Measurements from ENCODE around the gene CSF1. TPM values are rescaled to one million over a fixed set of nuclear protein-coding genes. Genes with fewer than 3 reads are reported as not detected.
"Not testable (repeated sequence)": the region's sequence is repeated elsewhere in the genome, so short reads cannot be mapped to it uniquely, and the experiment has no call there.

Gene CSF1
- total RNA-seq, 2 donors from 2014 or later = 9.5 to 20.2 TPM

DNA sequence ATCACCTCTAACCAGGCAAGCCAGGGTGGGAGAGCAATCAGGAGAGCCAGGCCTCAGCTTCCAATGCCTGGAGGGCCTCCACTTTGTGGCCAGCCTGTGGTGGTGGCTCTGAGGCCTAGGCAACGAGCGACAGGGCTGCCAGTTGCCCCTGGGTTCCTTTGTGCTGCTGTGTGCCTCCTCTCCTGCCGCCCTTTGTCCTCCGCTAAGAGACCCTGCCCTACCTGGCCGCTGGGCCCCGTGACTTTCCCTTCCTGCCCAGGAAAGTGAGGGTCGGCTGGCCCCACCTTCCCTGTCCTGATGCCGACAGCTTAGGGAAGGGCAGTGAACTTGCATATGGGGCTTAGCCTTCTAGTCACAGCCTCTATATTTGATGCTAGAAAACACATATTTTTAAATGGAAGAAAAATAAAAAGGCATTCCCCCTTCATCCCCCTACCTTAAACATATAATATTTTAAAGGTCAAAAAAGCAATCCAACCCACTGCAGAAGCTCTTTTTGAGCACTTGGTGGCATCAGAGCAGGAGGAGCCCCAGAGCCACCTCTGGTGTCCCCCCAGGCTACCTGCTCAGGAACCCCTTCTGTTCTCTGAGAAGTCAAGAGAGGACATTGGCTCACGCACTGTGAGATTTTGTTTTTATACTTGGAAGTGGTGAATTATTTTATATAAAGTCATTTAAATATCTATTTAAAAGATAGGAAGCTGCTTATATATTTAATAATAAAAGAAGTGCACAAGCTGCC, 19.8 kb downstream of the CSF1 start:
- no peak for DNase-seq
- no peak for ATAC-seq
- intact Hi-C loops (cut with DNase I, micrococcal nuclease) = no loop called here

DNA sequence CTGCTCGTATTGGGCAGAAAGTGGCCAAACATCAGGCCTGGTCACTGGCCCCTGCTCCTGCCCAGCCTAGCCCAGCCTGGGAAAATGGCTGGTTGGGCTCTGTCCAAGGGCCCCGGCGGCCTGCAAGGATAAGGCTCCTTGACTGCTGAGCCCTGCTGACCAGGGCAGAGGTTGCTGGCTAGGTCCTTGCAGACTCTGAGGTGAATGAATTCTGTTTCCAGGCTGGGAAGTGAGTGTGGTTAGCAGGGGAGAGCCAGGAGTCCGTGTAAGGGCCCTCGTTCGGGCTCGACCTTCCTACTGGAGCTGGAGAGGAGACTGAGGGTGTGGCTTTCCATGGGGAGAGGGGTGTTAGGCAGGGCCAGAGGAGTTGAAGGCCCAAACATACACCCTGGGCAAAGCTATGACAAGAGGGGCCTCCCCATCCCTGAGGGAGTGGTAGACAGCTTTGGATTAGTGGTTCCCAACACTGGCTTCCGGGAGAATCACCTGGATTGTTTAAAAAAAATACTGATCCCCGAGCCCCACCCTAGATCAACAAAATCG, 20.6 kb downstream of the CSF1 start:
- intact Hi-C loops (cut with DNase I, micrococcal nuclease) = no loop called here
- ATAC-seq = peak; percentile 50
- peak; percentile 73 to 78 for DNase-seq

DNA sequence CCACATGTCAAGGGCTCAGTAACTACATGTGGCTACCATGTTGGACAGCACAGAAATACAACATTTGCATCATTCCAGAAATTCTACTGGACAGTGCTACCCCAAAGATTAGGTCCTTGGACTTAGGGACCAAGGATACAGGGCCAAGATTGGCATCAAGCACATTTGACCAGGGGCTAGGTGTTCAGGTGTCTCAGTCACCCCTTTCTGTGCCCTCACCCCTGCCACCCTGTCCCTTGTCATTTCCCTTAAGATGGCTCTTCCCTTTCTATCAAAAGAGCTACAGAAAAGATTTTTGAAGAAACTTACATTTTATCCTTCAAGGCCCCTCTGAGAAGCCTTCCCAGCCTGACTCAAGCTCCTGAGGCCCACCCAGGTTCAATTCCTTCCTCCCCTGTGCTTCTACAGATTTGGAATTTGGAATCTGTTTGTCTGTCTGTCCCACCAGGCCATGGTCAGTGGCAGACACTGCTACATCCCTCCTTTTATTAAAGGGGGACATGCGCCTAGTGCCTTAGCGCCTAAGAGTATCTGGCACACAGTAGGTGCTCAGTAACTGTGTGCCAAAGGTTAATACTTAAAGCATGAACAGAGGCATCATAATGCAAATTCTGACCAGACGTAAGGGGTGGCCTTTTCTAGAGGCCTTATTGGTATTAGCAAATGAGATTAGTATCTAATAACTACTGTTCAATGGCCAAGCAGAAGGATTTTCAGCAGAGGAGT, 21.4 kb downstream of the CSF1 start:
- DNase-seq = no peak
- intact Hi-C loops (cut with DNase I, micrococcal nuclease) = no loop called here
- no peak for ATAC-seq

DNA sequence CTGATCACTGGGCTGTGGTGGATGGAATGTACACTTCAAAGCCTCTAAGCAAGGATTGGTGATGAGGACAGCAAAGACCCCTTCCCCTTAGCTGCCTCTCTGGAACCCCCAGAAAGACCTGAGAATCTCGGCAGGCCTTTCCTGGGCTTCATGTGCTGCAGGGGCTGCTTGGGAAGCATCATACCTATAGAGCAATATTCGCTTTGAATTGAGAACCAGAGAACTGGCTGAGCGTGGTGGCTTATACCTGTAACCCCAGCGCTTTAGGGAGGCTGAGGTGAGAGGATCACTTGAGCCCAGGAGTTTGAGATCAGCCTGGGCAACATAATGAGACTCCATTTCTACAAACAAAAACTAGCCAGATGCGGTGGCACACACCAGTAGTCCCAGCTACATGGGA, 22.0 kb downstream of the CSF1 start:
- no peak for DNase-seq
- intact Hi-C loops (cut with DNase I, micrococcal nuclease) = no loop called here
- ATAC-seq = no peak

DNA sequence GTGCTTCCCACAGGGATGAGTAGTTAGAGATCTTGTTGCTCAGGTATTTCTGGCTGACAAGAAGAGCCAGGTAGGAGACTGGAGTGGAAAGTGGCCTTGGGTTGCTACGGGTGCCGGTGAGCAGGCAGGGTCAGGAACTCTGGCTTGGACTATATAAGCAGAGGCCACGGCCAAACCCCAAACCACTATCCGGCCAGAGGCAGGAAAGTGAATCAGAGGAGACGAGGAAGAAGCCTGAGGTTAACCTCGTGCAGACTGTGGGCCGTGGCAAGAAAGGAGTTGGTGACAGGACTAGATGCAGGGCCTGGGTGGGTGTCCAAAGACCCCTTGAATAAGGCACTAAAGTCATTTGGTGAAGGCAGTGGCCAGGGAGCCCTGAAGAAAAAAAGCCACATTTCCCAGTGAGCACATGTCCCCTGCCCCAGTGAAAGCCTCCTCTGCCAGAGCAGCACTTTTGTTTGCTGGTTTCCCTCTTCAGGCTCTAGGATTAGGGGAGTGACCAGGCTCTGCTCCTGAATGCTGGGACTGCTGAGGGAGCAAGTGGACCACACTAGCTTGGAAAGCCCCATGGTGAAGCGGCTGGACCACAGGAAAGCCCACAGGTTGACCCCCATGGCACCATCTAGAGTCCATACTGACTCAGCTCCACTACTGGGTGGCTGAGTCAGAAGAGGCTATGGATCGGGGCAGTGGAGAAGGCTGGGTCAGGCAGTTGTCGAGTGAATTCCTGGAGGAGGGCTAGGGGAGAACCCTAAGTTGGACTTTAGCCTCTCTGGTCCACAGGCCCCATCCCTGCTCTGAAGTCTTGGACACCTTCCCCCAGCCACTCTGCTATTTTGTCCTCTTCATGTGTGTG, 23.4 kb downstream of the CSF1 start:
- ATAC-seq = peak; percentile 20

DNA sequence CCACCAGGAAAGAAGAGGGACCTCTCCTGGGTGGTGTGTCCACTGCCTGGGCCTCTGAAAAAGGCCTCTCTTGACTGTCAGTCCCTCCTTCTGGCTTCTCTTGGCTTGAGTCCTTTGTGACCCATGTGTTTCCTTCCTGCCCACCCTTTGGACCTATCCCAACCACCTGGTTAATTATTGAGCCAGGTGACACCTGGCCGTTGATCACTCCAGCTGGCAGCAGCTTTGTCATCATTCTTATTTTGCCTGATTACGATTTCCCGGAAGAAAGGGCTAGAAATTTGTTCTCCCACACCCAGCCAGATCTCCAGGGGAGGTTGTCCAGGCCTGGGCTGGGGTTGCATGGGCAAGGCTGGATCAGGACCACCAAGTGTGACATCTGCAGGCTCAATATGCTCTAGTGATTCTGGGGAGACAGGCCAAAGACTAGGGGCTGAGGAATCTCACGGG, 24.8 kb downstream of the CSF1 start:
- ATAC-seq = peak; percentile 92
- DNase-seq = peak; percentile 67 to 81

More for the DNA sequence above, 23.4 kb downstream of the CSF1 start:
- intact Hi-C loops (cut with DNase I, micrococcal nuclease) = no loop called here
- peak in 1 of 2 donors; percentile 31 for DNase-seq

DNA sequence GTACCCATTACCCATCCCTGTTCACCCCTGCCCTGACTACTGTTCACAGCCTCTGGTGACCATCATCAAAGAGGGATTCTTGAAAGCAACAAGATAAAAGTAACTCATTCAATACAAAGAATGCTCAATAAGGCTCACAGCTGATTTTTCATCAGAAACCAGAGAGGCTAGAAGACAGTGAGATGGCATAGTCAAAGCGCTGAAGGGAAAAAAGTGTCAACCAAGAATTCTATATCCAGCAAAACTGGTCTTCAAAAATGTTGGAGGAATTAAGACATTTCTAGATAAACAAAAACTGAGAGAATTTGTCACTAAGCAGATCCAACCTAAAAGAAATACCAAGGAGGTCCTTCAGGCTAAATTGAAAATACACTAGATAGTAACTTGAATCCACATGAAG, 27.1 kb downstream of the CSF1 start:
- DNase-seq (no peak), ATAC-seq (no peak)
- intact Hi-C loops (cut with DNase I, micrococcal nuclease) = no loop called here

More for the DNA sequence above, 24.8 kb downstream of the CSF1 start:
- intact Hi-C loops (cut with DNase I, micrococcal nuclease) = no loop called here

DNA sequence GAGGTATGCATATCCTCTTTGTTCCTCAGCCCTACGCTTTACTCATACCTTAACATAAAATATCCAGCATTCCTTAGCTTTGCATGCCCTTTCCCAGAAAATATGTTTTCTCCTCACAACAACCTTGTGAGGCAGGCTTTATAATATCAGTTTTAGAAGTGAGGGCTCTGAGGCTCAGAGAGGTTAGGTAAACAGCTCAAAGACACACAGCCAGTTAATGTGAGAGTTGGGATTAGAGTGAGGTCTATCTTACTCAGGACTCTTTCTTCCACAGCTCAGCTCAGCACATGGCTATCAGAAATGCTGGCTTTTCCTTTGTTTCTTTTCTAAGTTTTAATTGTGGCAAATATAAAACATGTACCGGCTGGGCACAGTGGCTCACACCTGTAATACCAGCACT, 27.9 kb downstream of the CSF1 start:
- no peak for ATAC-seq

DNA sequence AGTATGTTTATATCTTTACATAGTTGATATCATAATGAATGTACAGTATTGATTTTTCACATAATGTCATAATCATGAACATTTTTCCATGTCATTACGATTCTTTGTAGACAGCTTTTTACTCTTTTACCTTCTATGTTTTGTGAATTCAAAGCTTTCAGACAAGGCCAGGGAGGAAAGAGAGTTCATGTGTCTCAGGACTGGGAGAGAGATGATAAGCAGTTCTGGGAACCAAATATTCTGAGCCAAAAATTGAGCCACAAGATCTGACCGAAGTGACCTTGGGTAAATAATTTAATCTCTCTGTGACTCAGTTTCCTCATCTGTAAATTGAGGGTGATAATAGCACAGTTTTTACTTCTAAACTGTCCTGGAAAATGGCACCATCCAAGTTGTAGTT, 31.8 kb downstream of the CSF1 start:
- intact Hi-C loops (cut with DNase I, micrococcal nuclease) = no loop called here
- no peak for DNase-seq

More for the DNA sequence above, 27.9 kb downstream of the CSF1 start:
- no peak for DNase-seq
- intact Hi-C loops (cut with DNase I, micrococcal nuclease) = no loop called here

DNA sequence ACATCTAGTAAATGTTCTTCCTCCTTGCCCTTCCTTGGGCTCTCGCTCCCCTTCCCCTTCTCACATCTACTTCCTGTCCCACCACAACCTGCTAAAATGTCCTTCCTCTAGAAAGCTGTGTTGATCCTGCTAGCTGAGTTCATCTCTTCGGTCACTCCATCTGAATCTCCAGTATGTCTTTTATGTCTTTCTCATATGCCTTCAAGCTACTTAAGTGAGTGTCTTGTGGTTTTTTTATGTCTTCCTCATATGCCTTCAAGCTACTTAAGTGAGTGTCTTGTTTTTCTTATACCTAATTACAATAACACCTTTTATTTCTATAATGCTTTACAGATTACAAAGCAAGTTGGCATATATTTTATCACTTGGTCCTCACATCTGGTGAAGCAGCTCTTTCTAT, 33.9 kb downstream of the CSF1 start:
- DNase-seq (no peak), ATAC-seq (no peak)
- intact Hi-C loops (cut with DNase I, micrococcal nuclease) = no loop called here

More for the DNA sequence above, 31.8 kb downstream of the CSF1 start:
- ATAC-seq = no peak

DNA sequence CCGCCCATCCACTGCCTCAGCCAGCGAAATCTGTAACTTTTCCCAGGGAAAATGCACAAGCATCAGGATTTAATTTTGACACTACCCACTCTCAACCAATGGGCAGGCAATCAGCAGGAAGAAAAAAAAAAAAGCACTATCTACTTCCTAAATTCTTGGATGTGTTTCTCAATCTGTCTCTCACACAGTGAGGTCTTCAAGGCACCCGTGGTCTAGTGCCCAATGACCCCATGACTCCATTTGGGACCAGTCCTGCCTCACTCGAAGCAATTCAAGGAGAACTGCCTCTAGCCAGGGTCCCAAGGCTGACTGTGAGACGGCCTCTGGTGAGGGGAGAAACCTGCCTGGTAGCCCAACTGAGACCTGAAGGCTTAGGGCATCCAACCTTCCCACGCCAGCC, 35.9 kb downstream of the CSF1 start:
- DNase-seq (no peak), ATAC-seq (no peak)
- intact Hi-C loops (cut with DNase I, micrococcal nuclease) = no loop called here

DNA sequence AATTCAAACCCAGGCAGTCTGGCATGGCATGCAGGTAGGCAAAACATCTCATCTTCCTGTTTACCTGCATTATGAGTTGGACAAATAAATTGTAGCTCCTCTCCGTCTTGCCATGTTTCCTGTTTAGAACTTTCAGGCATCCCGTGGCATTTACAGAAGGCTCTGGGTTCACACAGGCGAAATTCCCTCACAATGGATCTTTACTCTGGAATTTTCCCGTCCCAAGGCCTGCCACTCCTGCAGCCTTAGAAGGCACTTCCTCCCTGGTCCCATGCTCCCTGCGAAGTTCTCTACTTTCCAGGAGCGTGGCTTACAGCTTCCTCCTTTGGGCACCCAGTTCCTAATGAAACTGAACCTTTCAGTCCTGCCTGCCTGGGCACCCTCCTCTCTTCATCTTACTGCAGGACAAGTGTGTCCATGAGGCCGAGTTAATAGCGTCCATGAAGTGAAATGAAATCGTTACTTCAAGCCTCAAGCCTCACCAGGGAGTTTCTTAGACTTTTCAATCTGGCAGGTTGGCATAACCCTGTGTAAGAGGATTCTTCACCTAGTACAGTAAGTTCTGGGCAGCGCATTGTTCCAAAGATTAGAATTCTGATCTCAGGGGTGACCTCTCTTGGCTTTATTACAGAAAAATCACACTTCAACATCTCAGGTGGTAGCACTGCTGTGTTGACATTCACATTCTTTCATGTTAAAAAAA, 37.1 kb downstream of the CSF1 start:
- no peak for DNase-seq
- peak; percentile 83 for ATAC-seq
- intact Hi-C loops (cut with DNase I, micrococcal nuclease) = no loop called here

DNA sequence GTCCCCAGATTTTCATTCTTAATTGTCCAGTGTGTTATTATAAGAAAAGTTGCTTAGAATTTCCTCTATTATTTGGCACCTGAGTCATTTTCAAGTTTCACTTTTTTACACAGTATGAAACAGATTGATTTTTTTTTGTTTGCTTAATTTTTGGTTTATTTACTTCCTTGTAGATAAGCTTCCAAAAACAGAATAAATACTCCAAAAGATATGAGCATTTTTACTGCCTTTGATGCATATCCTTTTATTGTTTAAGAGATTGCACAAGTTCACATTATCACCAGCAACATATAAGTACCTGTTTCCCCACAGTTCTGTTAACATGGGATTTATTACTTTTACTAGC, 37.6 kb downstream of the CSF1 start:
- peak; percentile 82 for ATAC-seq

DNA sequence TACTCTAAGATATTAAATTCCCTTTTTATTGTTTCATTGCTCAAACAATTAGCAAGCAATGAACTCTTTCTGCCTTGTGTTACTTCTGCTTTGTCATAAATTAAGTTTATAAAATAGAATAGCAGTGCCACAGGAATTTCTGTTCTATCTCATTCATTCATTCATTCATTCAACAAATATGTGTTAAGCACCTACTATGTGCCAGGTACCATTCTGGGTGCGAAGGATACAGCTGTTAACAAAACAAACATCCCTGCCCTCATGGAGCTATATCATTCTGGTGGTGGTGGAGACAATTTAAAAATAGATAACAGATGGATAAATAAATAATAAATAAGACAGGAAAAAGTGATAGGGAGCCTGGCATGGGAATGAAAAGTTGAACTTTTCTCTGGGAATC, 39.4 kb downstream of the CSF1 start:
- ATAC-seq = no peak
- DNase-seq = no peak
- intact Hi-C loops (cut with DNase I, micrococcal nuclease) = no loop called here

More for the DNA sequence above, 37.6 kb downstream of the CSF1 start:
- DNase-seq = no peak
- intact Hi-C loops (cut with DNase I, micrococcal nuclease) = no loop called here

DNA sequence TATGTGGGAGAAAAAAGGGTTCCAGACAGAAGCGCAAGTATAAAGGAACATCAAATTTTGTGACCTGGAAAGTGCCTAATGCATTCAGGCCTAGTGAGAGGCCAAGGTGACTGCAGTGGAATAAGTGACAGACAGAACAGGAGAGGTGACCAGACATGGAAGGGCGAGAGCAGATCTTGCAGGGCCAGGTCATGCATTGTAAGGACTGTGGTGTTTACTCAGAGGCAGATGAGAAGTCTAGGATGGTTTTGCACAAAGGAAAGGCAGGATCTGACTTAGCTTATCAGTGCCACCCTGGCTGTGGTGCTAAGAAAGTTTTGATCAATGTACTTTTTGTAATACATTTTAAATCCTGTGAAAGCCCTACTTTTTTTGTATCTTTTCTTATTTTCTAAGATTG, 39.9 kb downstream of the CSF1 start:
- ATAC-seq (no peak), DNase-seq (no peak)
- intact Hi-C loops (cut with DNase I, micrococcal nuclease) = no loop called here

DNA sequence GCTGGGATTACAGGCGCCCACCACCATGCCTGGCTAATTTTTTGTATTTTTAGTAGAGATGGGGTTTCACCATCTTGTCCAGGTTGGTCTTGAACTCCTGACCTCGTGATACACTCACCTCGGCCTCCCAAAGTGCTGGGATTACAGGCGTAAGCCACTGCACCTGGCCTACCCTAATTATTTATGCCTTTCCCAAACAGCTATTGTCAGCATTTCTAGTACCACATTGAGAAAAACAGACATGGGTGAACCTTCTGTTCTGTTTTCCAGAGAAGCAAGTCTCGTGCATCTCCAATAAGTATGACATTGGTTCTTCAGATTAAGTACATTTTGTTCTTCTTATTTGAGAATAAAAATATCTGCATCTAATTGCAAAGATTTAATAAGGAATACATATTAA, 40.9 kb downstream of the CSF1 start:
- DNase-seq; intact Hi-C loops (cut with DNase I, micrococcal nuclease); ATAC-seq: not testable (repeated sequence)

DNA sequence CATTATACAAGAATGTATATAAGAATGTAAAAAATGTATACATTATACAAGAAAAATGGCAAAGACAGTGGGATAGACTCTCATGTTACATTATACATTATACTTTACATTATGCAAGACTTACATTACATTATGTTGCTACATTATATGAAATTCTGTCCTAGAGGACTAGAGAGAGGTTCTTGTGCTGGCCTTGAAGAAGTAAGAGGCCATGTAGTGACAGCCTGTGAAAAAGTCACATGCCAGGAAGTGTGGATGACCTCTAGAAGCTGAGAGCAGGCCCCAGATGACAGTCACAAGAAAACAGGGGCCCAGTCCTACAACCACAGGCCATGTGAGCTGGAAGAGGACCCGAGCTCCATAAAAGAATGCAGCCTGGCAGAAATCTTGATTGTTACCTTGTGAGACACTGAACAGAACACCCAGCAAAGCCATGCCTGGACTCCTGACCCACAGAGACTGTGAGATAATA, 43.4 kb downstream of the CSF1 start:
- DNase-seq (no peak), ATAC-seq (no peak)

DNA sequence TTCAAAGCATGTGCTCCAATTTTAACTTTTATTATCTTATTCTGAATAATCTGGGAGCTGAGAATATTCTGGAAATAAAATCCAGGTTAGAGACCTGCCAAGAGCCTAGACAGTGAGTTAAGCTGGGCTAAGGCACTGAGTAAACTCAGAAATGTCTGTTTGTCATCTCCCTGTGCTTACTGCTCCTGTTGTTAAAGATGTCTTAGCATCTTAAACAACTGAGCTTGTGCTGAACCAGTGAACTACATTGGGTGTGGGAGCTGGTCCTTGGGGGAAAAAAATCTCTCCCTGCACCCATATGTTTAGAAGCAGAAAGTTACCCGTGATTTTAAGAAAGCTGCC, 49.0 kb downstream of the CSF1 start:
- no peak for DNase-seq
- intact Hi-C loops (cut with DNase I, micrococcal nuclease) = no loop called here
- ATAC-seq = no peak

More for the DNA sequence above, 43.4 kb downstream of the CSF1 start:
- intact Hi-C loops (cut with DNase I, micrococcal nuclease) = no loop called here
